B cell (primary cell): ENCODE data around the gene URAD. TPM values are rescaled to one million over a fixed set of nuclear protein-coding genes. Genes with fewer than 3 reads are reported as not detected.

Experiments used
- ATAC-seq: fragments of 200-7000 bp; cut with Tn5 transposase; one replicate; pipeline ENCODE4 v1.10.0; 2021; ENCODE audit warnings: low read depth, mild to moderate bottlenecking, moderate number of reproducible peaks, moderate library complexity
- CTCF ChIA-PET: fragments of 350-600 bp; sonication (Branson Sonifier 250); formaldehyde crosslinking; loops from one replicate; lab custom pipeline; 2021; ENCODE audit warnings: antibody characterized with exemption, inconsistent platforms; lab: Charles Lee
- POLR2A ChIA-PET: fragments of 350-600 bp; sonication (Branson Sonifier 250); formaldehyde crosslinking; loops from one replicate; lab custom pipeline; 2021; ENCODE audit warnings: antibody characterized with exemption; lab: Charles Lee
- DNase-seq: peaks from one replicate; pipeline ENCODE4 v3.0.0; 2013
- H2AFZ ChIP-seq: 2 replicates; pipeline ENCODE4 v1.6.1; 2012; ENCODE audit warnings: mild to moderate bottlenecking, low read depth, low read length; ENCODE audit not compliant: insufficient read depth, poor library complexity, severe bottlenecking
- H3K27ac ChIP-seq, 2 donors: 1 replicate in 1 of 2; 2 replicates in 1 of 2; pipeline ENCODE4 v1.5.1; 2012 to 2013; ENCODE audit warnings: low read length in 2 of 2, mild to moderate bottlenecking in 2 of 2, moderate library complexity in 1 of 2
- H3K27me3 ChIP-seq, 4 experiments: fragments of 200-600 bp in 1 of 4; sonication (generic) in 1 of 4; replicated peaks in 1 of 4; 1 replicate in 2 of 4; 2 replicates in 2 of 4; pipeline versions ENCODE4 v1.6.1 to v1.7.0; 2013 to 2016; ENCODE audit warnings: low read length in 3 of 4, mild to moderate bottlenecking in 2 of 4, mixed read lengths in 1 of 4, moderate library complexity in 1 of 4; ENCODE audit not compliant: insufficient read depth in 4 of 4, control insufficient read depth in 3 of 4; ENCODE audit errors: control extremely low read depth in 1 of 4
- H3K36me3 ChIP-seq, 2 experiments: replicated peaks in 1 of 2; 1 replicate in 1 of 2; 2 replicates in 1 of 2; pipeline versions ENCODE4 v1.6.1 to v1.7.1; 2013; ENCODE audit warnings: low read length in 1 of 2; ENCODE audit not compliant: insufficient read depth in 2 of 2, control insufficient read depth in 1 of 2; ENCODE audit errors: control extremely low read depth in 1 of 2, extremely low read depth in 1 of 2
- H3K4me1 ChIP-seq, 2 donors: fragments of 200-600 bp in 1 of 2; sonication (generic) in 1 of 2; 1 replicate in 1 of 2; 2 replicates in 1 of 2; pipeline versions ENCODE4 v1.5.1 to v1.6.1; 2013 to 2017; ENCODE audit warnings: low read length in 2 of 2; ENCODE audit not compliant: control insufficient read depth in 2 of 2, insufficient read depth in 2 of 2
- H3K4me2 ChIP-seq: replicated peaks from 2 replicates; pipeline ENCODE3; 2012; ENCODE audit warnings: mild to moderate bottlenecking, low read depth, low read length; ENCODE audit not compliant: poor library complexity, severe bottlenecking
- H3K4me3 ChIP-seq, 5 experiments: fragments of 200-600 bp in 1 of 5; sonication (generic) in 1 of 5; 1 replicate in 3 of 5; 2 replicates in 2 of 5; pipeline versions ENCODE4 v1.5.1 to v1.7.0; 2011 to 2016; ENCODE audit warnings: low read length in 4 of 5, mild to moderate bottlenecking in 4 of 5, low read depth in 2 of 5, control low read depth in 1 of 5, moderate library complexity in 1 of 5; ENCODE audit not compliant: insufficient read depth in 1 of 5; ENCODE audit errors: control extremely low read depth in 1 of 5, extremely low read depth in 1 of 5
- H3K79me2 ChIP-seq: fragments of 200-600 bp; sonication (generic); one replicate; pipeline ENCODE4 v1.6.0; 2016; ENCODE audit warnings: low read length; ENCODE audit not compliant: control insufficient read depth, insufficient read depth
- H3K9ac ChIP-seq: fragments of 200-600 bp; sonication (generic); 2 replicates; pipeline ENCODE4 v1.6.1; 2017; ENCODE audit warnings: mild to moderate bottlenecking, low read length, moderate library complexity
- H3K9me3 ChIP-seq, 3 donors: one replicate each; pipeline versions ENCODE4 v1.6.1 to v1.7.1; 2013; ENCODE audit warnings: low read length in 2 of 3; ENCODE audit not compliant: control insufficient read depth in 2 of 3, insufficient read depth in 1 of 3; ENCODE audit errors: control extremely low read depth in 1 of 3
- H4K20me1 ChIP-seq: 2 replicates; pipeline ENCODE4 v1.6.0; 2012; ENCODE audit warnings: mild to moderate bottlenecking, low read length; ENCODE audit not compliant: insufficient read depth, control insufficient read depth, poor library complexity, severe bottlenecking
- H3K27ac Mint-ChIP-seq: one replicate; pipeline ENCODE4 v1.8.0; 2021; ENCODE audit warnings: mixed read lengths
- H3K27me3 Mint-ChIP-seq: one replicate; pipeline ENCODE4 v1.8.0; 2021; ENCODE audit warnings: mixed read lengths
- H3K4me1 Mint-ChIP-seq: one replicate; pipeline ENCODE4 v1.8.0; 2021; ENCODE audit warnings: mixed read lengths
- H3K4me3 Mint-ChIP-seq: one replicate; pipeline ENCODE4 v1.8.0; 2021; ENCODE audit warnings: mixed read lengths
- H3K9me3 Mint-ChIP-seq: one replicate; pipeline ENCODE4 v1.8.0; 2022; ENCODE audit warnings: mixed read lengths; ENCODE audit not compliant: insufficient read depth
- CTCF ChIP-seq: fragments of 200-600 bp; IDR thresholded peaks from one replicate; pipeline ENCODE4 v1.8.0; 2022; ENCODE audit warnings: antibody characterized with exemption, mild to moderate bottlenecking
- EZH2 ChIP-seq: IDR thresholded peaks from 2 replicates; pipeline ENCODE4 v1.6.1; 2012; ENCODE audit warnings: borderline replicate concordance, low read depth, mild to moderate bottlenecking, moderate library complexity, low read length; ENCODE audit not compliant: insufficient read depth, poor library complexity, severe bottlenecking
- WGBS: methylation state at CpG from one replicate; pipeline ENCODE4 v1.1.5; 2013; ENCODE audit warnings: missing lambda C conversion rate; ENCODE audit not compliant: insufficient coverage; 5-methylcytosine and 5-hydroxymethylcytosine counted together
- intact Hi-C: fragments of 100-400 bp; cut with micrococcal nuclease; formaldehyde crosslinking; loops from one replicate; pipeline ENCODE4 v1.10.0; 2022
- polyA plus RNA-seq: library from polyadenylated mRNA; depleted of rRNA; stranded (reverse); fragments of >200 nt; gene quantifications from 2 replicates; pipeline ENCODE4 v1.2.3, GENCODE V29; 2012
- total RNA-seq, 2 donors: library from RNA; stranded (reverse); fragments of 120-200 nt in 1 of 2; gene quantifications; 1 replicate in 1 of 2; 2 replicates in 1 of 2; pipeline versions ENCODE4 v1.2.3 to v1.2.4, GENCODE V29; 2013 to 2022

Gene URAD
- total and polyA plus RNA-seq, 2 donors (not counting 1 experiment from before 2014, with no cell fraction given) = not detected

GRCh38 chr13:28002886-28003698 lies 14.6 kb upstream of the URAD start:
- CTCF ChIA-PET = interaction anchor here (0.8 to 1.7 kb wide), 2 partner anchors 30 to 177 kb away, joined by 3 read pairs; no protein-coding TSS in a partner anchor
- no peaks in the 10 kb centered on the region for H4K20me1 ChIP-seq
- no peaks in the 10 kb centered on the region for H3K36me3 ChIP-seq
- H3K79me2 ChIP-seq = no peaks in the 10 kb centered on the region
- no peaks in the 10 kb centered on the region for H3K4me1 ChIP-seq
- peaks cover 0 to 8% (median 0%) of the 10 kb centered on the region in 3 donors for H3K9me3 ChIP-seq
- ATAC-seq = no peak
- H3K9ac ChIP-seq = no peak overlapping the region
- no peak overlapping the region for H3K27ac ChIP-seq
- no CpG with 5 or more reads among the region's 6 CpGs for WGBS
- POLR2A ChIA-PET = no interaction called here
- H3K27me3 Mint-ChIP-seq = no peaks in the 10 kb centered on the region
- intact Hi-C loops = no loop called here
- H3K9me3 Mint-ChIP-seq = no peaks in the 10 kb centered on the region
- no peak overlapping the region for H2AFZ ChIP-seq
- TF ChIP-seq EZH2 (no peak), CTCF (no peak)
- H3K27ac Mint-ChIP-seq = no peak overlapping the region
- peaks cover 2% of the 10 kb centered on the region for H3K4me1 Mint-ChIP-seq
- H3K4me3 ChIP-seq = no peak overlapping the region
- no peak overlapping the region for H3K4me3 Mint-ChIP-seq
- no peak for DNase-seq
- no peak overlapping the region for H3K4me2 ChIP-seq
- H3K27me3 ChIP-seq = no peaks in the 10 kb centered on the region

DNA sequence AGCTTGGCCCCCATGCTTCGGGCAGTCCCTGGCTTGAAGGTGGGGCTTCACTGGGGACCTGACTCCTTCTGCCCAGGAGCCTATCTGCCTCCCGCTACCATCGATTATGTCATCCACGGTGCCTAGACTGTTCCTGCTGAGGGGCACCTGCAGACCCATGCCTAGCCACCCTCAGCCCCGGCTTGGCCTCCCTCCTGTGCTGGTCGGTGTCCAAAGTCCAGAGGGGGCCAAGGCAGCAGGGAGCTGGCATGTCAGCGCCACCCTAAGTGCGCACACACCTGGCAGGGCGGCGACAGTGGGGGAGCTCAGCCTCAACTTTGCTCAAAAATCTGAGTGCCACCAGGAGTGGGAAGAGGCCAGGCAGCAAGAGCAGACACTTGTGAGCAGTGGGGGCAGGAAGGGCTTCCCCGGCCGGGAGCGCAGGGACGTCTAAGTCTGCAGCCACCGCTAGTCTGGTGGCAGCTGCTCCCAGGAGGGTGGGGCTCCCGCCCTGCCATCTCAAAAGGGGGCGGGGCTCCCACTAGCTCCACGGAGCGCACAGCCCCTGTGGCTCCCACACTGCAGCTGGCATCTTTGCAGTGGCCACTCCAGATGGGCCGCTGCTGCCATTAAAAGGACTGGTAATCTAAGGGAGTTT lies 13.5 kb upstream of the URAD start:
- ATAC-seq (no peak), DNase-seq (no peak)
- no peak overlapping the region for H3K27ac ChIP-seq
- no peak overlapping the region for H3K4me3 ChIP-seq
- H3K4me1 Mint-ChIP-seq = peaks cover 3% of the 10 kb centered on the region
- no peaks in the 10 kb centered on the region for H3K27me3 Mint-ChIP-seq
- H3K79me2 ChIP-seq = no peaks in the 10 kb centered on the region
- H3K9me3 ChIP-seq = peaks cover 0 to 8% (median 0%) of the 10 kb centered on the region in 3 donors
- no peak overlapping the region for H3K4me2 ChIP-seq
- TF ChIP-seq EZH2 = no peak
- no peak for TF ChIP-seq CTCF
- H2AFZ ChIP-seq = no peak overlapping the region
- ChIA-PET POLR2A (no interaction called here), CTCF (no interaction called here)
- no peaks in the 10 kb centered on the region for H3K36me3 ChIP-seq
- H4K20me1 ChIP-seq = no peaks in the 10 kb centered on the region
- H3K9me3 Mint-ChIP-seq = no peaks in the 10 kb centered on the region
- H3K27me3 ChIP-seq = no peaks in the 10 kb centered on the region
- H3K4me3 Mint-ChIP-seq = no peak overlapping the region
- H3K27ac Mint-ChIP-seq = no peak overlapping the region
- H3K4me1 ChIP-seq = no peaks in the 10 kb centered on the region
- WGBS = 88% methylated on average over 20 of the region's 20 CpGs
- no peak overlapping the region for H3K9ac ChIP-seq
- intact Hi-C loops = no loop called here
